K562 (cell line): ENCODE data around the gene LAPTM5. TPM values are rescaled to one million over a fixed set of nuclear protein-coding genes. Genes with fewer than 3 reads are reported as not detected.

Source experiments
- CGGBP1 ChIP-seq: fragments of 250-450 bp; sonication (Bioruptor Pico); IDR thresholded peaks from 2 replicates; pipeline ENCODE4 v1.9.0; 2021; ENCODE audit warnings: mild to moderate bottlenecking
- ELF2 ChIP-seq: fragments of 250-450 bp; sonication (Bioruptor Pico); IDR thresholded peaks from 2 replicates; pipeline ENCODE4 v1.5.0; 2021; ENCODE audit warnings: mild to moderate bottlenecking
- HBP1 ChIP-seq: fragments of 450-650 bp; formaldehyde crosslinking; IDR thresholded peaks from 2 replicates; pipeline ENCODE4 v1.4.0; 2022; ENCODE audit warnings: missing genetic modification characterization
- HOXB6 ChIP-seq: fragments of 250-450 bp; sonication (Bioruptor Pico); IDR thresholded peaks from 2 replicates; pipeline ENCODE4 v1.5.1; 2022; ENCODE audit warnings: mild to moderate bottlenecking, borderline replicate concordance
- JUND ChIP-seq, 2 experiments: IDR thresholded peaks; 2 replicates in 1 of 2; 3 replicates in 1 of 2; pipeline ENCODE4 v1.6.1; 2011; ENCODE audit warnings: borderline replicate concordance in 2 of 2, low read depth in 2 of 2, low read length in 2 of 2, improper control_type of control experiment in 1 of 2, missing biosample characterization in 1 of 2, missing genetic modification characterization in 1 of 2, missing genetic modification reagents in 1 of 2
- KLF16 ChIP-seq: IDR thresholded peaks from 2 replicates; pipeline ENCODE4 v1.6.1; 2016; ENCODE audit warnings: antibody characterized with exemption
- L3MBTL2 ChIP-seq: fragments of 450-650 bp; IDR thresholded peaks from 2 replicates; pipeline ENCODE4 v1.6.1; 2016; ENCODE audit warnings: mild to moderate bottlenecking, moderate library complexity
- PHB2 ChIP-seq: fragments of 450-650 bp; IDR thresholded peaks from 2 replicates; pipeline ENCODE4 v1.6.1; 2017; ENCODE audit warnings: low read depth
- RFX1 ChIP-seq: fragments of 450-650 bp; IDR thresholded peaks from 2 replicates; pipeline ENCODE4 v1.6.1; 2016; ENCODE audit warnings: mild to moderate bottlenecking, moderate library complexity
- SNIP1 ChIP-seq: fragments of 450-650 bp; IDR thresholded peaks from 2 replicates; pipeline ENCODE4 v1.7.1; 2017; ENCODE audit warnings: low read depth, mild to moderate bottlenecking
- ZKSCAN8 ChIP-seq: fragments of 200-800 bp; sonication (Bioruptor generic); IDR thresholded peaks from 2 replicates; pipeline ENCODE4 v1.6.1; 2016; ENCODE audit warnings: missing genetic modification characterization, missing compliant biosample characterization
- ZNF175 ChIP-seq: fragments of 200-800 bp; sonication (Bioruptor generic); IDR thresholded peaks from 2 replicates; pipeline ENCODE4 v1.6.1; 2016; ENCODE audit warnings: low read depth, mild to moderate bottlenecking, missing genetic modification characterization, missing compliant biosample characterization
- ZNF57 ChIP-seq: fragments of 450-650 bp; formaldehyde crosslinking; IDR thresholded peaks from 2 replicates; pipeline ENCODE4 v1.4.0; 2020; ENCODE audit warnings: mild to moderate bottlenecking, moderate library complexity
- polyA plus RNA-seq, 8 experiments: library from polyadenylated mRNA; depleted of rRNA in 4 of 8; stranded (reverse) in 5 of 8; unstranded in 3 of 8; fragments of >200 nt; fragmentation: Nextera tagmentation in 2 of 8; fragmentation: Illumina TruSeq in 1 of 8; extraction: Ambion mirVana in 2 of 8; extraction: Trizol in 1 of 8; gene quantifications; 2 replicates each; pipeline versions ENCODE4 v1.2.1 to v1.2.3, GENCODE V29; 2011 to 2014; ENCODE audit warnings: inconsistent platforms in 1 of 8, missing spikeins in 1 of 8
- total RNA-seq, 7 experiments: library from RNA; depleted of rRNA in 6 of 7; stranded (reverse); fragments of >200 nt in 6 of 7; fragmentation: Illumina TruSeq in 2 of 7; extraction: Trizol in 2 of 7; gene quantifications; 2 replicates each; pipeline versions ENCODE4 v1.2.1 to v1.2.3, GENCODE V29; 2011 to 2021; ENCODE audit warnings: low replicate concordance in 1 of 7
- TF ChIP-seq, protein P1 (sequence below): IDR thresholded peaks from 2 replicates; pipeline ENCODE4 v1.6.1; 2012; ENCODE audit warnings: low read depth, low read length, improper control_type of control experiment, borderline replicate concordance
- TF ChIP-seq, protein P2 (sequence below): sonication (generic); formaldehyde crosslinking; IDR thresholded peaks from 2 replicates; pipeline ENCODE4 v1.8.1; 2023; ENCODE audit warnings: missing genetic modification reagents, mild to moderate bottlenecking, borderline replicate concordance
- TF ChIP-seq, protein P3 (sequence below): sonication (generic); formaldehyde crosslinking; IDR thresholded peaks from 2 replicates; pipeline ENCODE4 v1.8.1; 2023; ENCODE audit warnings: mild to moderate bottlenecking, missing genetic modification reagents

LAPTM5 gene
- total and polyA plus RNA-seq, 9 of the 15 experiments (the other 6 are each of a cell fraction or from before 2014, with no cell fraction given), result 2.4 to 47.3 (median 20.3) TPM

- TF ChIP-seq ZKSCAN8 (CRISPR knock-in tag), result peak; percentile 72; the same call in 1 of the 2 replicates
- TF ChIP-seq KLF16, result no peak
- TF ChIP-seq RFX1, result no peak
- TF ChIP-seq L3MBTL2, result peak; percentile 58
- 0 out of 2 replicates have a peak, but pooled peaks have one; percentile 2 for TF ChIP-seq JUND (IDR thresholded peaks at IDR 0.05; ENCODE audit: borderline replicate concordance, low read depth, low read length)
- TF ChIP-seq JUND (tag; IDR thresholded peaks at IDR 0.05; ENCODE audit: borderline replicate concordance, low read depth, low read length), result no peak
- no peak for TF ChIP-seq ELF2 (CRISPR knock-in tag)
- no peak for TF ChIP-seq SNIP1
- TF ChIP-seq, protein P1, sequence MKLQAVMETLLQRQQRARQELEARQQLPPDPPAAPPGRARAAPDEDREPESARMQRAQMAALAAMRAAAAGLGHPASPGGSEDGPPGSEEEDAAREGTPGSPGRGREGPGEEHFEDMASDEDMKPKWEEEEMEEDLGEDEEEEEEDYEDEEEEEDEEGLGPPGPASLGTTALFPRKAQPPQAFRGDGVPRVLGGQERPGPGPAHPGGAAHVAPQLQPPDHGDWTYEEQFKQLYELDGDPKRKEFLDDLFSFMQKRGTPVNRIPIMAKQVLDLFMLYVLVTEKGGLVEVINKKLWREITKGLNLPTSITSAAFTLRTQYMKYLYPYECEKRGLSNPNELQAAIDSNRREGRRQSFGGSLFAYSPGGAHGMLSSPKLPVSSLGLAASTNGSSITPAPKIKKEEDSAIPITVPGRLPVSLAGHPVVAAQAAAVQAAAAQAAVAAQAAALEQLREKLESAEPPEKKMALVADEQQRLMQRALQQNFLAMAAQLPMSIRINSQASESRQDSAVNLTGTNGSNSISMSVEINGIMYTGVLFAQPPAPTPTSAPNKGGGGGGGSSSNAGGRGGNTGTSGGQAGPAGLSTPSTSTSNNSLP, result no peak
- no peak for TF ChIP-seq HOXB6 (CRISPR knock-in tag)
- peak; percentile 30; the same call in 1 of the 2 replicates for TF ChIP-seq PHB2
- TF ChIP-seq, protein P2, sequence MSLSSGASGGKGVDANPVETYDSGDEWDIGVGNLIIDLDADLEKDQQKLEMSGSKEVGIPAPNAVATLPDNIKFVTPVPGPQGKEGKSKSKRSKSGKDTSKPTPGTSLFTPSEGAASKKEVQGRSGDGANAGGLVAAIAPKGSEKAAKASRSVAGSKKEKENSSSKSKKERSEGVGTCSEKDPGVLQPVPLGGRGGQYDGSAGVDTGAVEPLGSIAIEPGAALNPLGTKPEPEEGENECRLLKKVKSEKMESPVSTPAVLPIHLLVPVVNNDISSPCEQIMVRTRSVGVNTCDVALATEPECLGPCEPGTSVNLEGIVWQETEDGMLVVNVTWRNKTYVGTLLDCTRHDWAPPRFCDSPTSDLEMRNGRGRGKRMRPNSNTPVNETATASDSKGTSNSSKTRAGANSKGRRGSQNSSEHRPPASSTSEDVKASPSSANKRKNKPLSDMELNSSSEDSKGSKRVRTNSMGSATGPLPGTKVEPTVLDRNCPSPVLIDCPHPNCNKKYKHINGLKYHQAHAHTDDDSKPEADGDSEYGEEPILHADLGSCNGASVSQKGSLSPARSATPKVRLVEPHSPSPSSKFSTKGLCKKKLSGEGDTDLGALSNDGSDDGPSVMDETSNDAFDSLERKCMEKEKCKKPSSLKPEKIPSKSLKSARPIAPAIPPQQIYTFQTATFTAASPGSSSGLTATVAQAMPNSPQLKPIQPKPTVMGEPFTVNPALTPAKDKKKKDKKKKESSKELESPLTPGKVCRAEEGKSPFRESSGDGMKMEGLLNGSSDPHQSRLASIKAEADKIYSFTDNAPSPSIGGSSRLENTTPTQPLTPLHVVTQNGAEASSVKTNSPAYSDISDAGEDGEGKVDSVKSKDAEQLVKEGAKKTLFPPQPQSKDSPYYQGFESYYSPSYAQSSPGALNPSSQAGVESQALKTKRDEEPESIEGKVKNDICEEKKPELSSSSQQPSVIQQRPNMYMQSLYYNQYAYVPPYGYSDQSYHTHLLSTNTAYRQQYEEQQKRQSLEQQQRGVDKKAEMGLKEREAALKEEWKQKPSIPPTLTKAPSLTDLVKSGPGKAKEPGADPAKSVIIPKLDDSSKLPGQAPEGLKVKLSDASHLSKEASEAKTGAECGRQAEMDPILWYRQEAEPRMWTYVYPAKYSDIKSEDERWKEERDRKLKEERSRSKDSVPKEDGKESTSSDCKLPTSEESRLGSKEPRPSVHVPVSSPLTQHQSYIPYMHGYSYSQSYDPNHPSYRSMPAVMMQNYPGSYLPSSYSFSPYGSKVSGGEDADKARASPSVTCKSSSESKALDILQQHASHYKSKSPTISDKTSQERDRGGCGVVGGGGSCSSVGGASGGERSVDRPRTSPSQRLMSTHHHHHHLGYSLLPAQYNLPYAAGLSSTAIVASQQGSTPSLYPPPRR, result no peak
- TF ChIP-seq CGGBP1, result no peak
- TF ChIP-seq, protein P3, sequence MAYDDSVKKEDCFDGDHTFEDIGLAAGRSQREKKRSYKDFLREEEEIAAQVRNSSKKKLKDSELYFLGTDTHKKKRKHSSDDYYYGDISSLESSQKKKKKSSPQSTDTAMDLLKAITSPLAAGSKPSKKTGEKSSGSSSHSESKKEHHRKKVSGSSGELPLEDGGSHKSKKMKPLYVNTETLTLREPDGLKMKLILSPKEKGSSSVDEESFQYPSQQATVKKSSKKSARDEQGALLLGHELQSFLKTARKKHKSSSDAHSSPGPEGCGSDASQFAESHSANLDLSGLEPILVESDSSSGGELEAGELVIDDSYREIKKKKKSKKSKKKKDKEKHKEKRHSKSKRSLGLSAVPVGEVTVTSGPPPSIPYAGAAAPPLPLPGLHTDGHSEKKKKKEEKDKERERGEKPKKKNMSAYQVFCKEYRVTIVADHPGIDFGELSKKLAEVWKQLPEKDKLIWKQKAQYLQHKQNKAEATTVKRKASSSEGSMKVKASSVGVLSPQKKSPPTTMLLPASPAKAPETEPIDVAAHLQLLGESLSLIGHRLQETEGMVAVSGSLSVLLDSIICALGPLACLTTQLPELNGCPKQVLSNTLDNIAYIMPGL (CRISPR knock-in tag), result no peak
- TF ChIP-seq ZNF57 (CRISPR knock-in tag), result no peak
- TF ChIP-seq HBP1 (CRISPR knock-in tag), result peak; percentile 53; the same call in 1 of the 2 replicates
- 0 out of 2 replicates have a peak, but pooled peaks have one; percentile 33 for TF ChIP-seq ZNF175 (CRISPR knock-in tag)
These were observed 18.8 kb upstream of the LAPTM5 start (continued) for GRCh38 chr1:30776097-30777059.
